Renal pelvis (tissue), 4 donors: ENCODE measurements around the gene P4HA2. TPM values are rescaled to one million over a fixed set of nuclear protein-coding genes. Genes with fewer than 3 reads are reported as not detected.

Experiments used
- DNase-seq: peaks from one replicate; pipeline ENCODE4 v3.0.0-alpha.2; 2013
- polyA plus RNA-seq, 3 donors: library from polyadenylated mRNA; unstranded; fragments of 120-200 nt; gene quantifications; one replicate each; pipeline ENCODE4 v1.2.1, GENCODE V29; 2013; ENCODE audit not compliant: insufficient read length in 3 of 3

P4HA2 gene
- polyA plus RNA-seq, 3 donors = 32.5 to 47.3 (median 33.4) TPM

DNA sequence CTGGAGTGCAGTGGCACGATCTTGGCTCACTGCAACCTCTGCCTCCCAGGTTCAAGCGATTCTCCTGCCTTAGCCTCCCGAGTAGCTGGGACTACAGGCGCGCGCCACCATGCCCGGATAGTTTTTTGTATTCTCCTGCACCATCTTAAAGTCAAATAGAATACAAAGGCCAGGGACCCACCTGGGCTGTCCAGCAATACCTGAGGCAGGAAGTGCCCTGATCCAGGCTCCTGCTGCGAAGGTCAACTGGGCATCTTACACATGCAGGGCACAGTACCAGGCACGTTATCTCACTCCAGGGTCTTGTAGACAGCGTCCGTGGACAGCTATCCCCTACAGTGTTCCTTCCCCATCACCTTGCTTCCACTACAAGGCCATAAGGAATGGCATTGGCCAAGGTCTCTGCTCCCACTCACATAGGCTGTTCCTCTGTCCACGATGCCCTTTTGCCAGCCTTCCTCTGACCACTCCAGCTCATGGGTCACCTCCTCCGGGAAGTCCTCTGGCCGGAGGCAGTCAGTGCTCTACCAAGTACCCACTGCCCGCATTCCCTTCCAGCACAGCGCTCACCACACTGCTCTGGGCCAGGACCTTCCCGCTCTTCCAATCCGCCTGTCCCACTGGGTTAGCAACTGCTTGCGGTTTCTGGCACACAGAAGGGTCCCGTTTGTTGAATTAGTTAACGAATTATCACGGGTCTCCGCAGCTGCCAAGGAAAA lies 978 bp downstream of the P4HA2 start:
- DNase-seq = no peak

DNA sequence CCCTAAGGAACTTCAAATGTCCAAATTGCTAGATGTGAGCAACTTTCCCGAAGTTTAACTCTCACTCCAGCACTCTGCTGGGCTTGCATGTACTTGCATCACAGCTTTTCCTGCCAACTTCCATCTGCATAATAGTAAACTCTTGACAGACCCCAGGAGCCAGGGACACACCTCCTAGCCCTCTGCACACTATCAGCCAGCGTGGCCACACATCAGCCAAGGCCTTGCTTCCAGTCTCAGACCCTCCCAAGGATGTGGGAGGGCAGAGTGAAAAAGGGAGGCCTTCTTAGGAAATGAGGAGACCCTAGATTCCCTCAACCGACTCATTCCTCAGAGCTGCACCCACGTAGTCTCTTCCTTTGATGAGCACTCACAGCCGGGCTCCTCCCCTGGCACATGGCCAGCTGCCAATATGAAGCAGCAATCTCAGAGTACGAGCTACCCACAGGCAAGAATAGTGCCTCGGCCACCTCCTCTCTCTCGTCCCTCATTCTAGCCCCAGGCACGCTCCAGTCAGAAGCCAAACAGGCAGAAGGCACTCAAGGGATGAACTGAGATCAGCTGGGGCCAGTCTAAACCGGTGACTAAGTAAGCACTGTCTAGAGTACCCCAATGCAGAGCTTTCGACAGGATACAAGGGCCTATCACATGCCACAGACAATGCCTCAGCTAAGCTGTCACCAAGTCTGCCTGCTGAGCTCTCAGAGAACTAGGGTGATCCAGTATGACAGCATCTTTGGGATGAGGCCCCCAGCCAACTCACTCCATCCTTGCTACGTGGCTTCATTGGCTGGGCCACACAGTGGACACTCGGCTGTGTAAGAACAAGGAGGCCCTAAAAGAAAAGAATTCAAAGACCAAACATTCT lies 2.3 kb downstream of the P4HA2 start:
- DNase-seq = peak; percentile 21

DNA sequence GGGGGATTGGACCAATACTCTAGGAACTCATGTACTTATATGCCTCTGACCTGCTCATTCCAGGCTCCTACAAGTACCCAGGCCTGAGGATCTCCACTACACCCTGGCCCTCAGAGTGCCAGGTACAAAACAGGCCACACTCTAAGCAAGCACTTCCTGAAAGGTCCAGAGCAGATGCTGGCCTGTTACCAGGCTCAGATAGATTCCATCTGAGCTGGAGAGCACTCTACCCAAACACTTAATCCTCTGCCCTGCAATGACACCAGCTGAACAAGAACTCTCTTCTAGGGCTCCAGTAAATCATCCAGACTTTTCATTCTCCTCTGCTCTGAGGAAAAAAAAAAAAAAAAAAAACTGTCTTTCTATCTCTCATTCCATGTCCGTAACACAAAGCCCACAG lies 2.9 kb downstream of the P4HA2 start:
- DNase-seq = no peak

DNA sequence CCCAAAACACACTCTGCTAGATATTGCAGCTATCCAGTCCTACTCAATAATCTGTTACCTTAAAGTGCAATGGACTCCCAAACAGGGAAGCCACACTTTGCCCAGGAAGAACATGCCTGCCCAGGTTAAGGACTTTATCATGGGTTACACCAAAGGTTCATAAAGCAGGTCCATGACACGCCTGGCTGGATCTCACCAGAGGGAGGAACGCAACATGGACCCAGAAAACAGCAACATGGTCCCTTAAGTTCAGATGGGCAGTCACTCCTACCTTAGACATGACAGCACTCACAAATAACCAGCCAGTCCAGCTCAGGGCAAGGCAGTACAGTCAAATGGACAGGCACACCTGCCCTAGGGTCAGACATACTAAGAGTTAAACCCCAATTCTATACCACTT lies 3.8 kb downstream of the P4HA2 start:
- no peak for DNase-seq

DNA sequence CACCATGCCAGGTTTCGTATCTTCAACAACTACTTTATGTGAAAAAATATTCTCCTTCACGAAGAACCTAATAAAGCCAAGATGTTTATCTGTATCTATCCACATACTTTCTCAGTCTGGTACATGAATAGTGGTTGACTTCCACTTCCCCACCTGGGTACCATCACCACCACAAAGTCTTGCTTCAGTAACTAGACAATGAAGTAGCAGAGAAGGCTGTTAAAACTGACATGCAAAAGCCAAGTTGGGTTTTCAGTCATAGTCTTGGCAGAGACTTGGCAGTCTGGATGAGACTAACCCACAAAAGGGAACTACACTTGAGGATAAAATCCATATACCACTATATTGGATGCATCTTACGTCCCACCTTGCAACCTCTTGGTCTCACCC lies 5.0 kb downstream of the P4HA2 start:
- no peak for DNase-seq

DNA sequence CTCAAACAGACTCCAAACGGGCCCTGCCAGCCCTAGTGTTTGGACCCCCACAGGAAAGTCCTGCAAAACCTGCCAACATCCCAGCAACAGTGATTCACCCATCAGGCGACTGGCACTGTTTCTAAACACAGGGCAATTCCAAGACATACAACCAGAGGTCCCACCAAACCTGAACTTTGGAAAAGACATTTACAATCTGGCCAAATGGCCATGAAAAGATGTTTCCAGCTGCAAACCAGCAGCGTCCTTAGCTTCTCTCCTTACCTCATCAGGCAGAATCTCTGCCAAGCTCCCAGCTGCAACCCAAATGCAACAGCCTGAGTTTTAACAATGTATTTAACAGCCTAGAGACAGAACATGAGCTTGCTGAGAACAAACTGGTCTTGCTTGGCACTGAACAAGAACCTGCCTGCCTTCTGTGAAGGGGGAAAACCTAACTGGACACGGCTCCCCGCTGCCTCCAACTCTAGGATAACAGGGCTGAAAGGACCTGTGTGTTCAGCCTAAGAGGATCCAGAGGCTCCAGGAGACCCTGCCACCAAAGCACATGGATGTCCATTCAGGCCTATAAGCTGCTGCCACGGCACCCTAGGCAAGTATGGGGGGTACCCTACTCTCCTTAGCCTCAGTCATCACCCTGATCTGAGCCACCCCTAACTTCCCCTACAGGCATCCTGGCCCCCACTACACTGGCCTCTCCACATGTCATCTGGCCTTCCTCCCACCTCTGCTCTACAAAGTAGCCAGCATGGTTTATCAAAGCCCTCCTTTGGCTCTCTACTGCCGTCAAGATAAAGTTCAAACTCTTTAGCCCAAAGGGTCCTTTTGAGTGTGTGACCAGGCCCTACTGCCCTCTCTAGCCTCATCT lies 5.6 kb downstream of the P4HA2 start:
- DNase-seq = peak; percentile 21

DNA sequence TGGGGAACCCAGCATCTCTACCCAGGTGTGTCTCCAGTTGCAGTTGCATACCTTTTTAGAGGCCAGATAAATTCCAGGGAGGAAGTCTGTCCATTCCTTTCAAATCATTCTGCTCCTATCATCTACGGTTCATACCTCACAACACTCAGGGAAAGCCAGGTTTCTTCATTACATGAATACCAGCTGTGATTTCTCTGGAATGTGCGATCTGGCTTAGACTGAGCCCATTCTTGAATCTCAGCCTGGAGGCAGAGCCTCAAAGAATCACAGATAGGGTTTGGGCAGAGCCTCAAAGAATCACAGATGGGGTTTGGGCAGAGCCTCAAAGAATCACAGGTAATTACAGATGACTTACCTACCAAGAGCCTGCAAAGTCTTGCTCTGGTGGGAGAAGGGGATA lies 7.2 kb downstream of the P4HA2 start:
- no peak for DNase-seq

DNA sequence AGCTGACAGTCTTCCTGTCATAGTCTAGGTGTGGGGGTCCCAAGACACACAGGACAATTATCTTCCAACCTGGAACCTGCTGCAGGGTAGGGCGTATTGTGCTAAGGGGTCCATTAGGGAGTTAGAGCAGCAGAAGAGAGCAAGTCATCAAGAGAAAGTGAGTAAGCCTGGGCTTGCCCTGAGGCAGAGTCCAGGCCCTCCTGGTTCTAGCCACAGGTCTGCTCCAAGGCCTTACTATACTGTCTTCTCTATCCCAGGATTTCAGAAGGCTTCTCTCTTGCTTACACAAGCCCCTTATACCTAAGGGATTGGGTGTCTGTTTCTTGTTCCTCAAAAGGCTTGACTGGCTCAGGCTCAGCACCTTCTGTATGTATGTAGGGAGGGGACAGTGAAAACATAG lies 7.7 kb downstream of the P4HA2 start:
- no peak for DNase-seq

DNA sequence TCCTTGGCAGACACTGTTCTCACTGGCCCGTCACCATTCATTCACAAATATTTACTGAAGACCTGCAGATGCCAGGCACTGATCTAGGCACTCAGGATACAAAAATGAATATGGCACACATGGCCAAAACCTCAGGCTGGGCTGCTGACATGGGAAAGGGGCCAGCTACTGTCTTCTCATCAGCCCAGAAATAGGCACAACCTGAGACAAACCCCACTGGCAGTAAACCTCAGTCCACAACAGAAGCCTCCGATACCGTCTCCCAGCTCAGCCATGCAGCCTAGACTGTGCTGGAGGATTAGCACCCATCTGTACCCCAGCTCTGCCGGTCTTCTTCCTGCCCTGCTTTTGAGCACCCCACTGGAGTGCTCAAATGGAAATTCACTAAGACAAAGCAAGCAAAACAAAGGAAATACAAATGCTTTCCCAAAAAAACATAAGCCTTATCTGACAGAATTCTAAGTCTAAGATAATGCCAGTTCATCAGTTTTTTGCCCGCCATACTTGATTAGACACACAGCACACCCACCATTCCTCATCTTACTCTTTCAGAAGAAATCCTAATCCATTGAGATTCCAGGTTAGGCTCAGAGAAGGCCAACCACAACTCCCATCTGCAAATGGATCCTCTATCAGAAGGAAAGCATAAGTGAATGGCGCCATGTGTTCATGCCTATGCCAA lies 8.2 kb downstream of the P4HA2 start:
- DNase-seq = no peak

DNA sequence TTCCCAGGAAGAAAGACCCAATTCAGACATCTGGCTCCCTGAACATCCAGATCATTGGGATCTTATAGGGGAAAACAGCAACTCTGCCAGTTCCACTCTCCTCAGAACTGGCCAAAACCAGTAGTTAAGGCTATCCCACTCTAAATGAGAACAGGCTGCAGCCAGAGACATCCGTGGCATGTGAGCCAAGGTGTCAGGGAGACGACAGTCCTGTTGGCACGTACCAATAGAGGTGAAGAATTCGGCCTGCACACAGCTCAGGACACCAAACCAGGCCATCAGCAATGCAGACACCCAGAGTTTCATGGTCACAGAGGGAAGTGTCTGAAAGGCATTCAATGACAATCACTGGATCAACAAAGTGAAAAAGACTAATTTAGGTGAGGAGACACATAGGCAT lies 9.3 kb downstream of the P4HA2 start:
- no peak for DNase-seq

DNA sequence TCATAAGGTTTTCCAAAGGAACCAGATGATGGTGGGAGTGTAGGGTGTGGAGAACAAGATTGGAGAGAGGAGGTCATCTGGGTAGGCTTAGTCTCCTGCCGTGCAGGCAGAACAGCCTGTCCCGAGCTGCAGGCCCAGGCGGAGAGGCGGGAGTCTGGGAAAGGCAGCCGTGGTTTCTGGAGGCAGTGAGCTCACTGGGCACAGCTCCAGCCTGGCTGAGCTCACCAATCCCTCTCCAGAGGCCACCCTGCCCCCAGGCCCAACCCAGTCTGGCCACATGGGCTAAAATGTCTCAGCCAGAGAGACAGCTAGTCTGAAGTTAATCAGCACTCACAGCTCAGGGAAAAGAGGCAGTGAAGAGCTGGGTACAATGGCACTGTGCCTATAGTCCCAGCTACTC lies 12.3 kb downstream of the P4HA2 start:
- DNase-seq = no peak

DNA sequence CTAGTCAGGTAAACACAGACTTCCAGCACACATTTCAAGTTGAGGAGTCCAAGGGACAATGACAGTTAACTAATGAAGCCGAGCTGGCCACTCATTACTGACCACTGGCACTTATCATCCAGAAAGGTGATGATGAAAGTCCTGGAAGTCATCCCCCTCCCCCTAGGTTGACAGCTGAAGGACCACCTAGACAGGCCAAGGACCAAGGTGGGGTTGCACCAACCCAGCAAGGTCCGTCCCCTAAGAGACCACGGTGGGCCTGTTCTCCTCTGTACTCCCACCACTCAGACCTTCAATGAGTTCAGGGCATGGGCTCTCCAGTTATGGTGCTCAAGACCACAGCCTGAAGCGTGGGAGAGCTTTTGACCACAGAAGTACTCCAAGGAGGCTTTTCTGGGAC lies 13.2 kb downstream of the P4HA2 start:
- no peak for DNase-seq

DNA sequence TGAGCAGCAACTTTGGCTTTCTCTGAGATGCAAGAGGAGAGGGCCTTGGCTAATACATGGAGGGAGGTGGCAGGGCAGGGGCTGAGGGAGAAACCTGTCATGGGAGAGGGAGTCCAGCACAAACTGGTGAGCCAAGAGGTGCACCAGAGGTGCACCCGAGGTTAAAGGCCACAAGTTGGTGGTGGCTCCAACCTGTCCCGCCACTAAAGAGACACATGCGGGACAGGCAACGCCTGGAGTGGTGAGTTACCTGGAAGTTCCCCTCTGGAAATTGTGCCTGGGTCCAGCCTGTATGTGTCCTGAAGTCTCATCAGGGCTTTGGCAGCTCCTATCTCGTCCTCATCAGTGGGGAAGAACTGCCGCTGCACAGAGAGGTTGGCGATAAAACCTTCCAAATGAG lies 14.0 kb downstream of the P4HA2 start:
- DNase-seq = no peak

DNA sequence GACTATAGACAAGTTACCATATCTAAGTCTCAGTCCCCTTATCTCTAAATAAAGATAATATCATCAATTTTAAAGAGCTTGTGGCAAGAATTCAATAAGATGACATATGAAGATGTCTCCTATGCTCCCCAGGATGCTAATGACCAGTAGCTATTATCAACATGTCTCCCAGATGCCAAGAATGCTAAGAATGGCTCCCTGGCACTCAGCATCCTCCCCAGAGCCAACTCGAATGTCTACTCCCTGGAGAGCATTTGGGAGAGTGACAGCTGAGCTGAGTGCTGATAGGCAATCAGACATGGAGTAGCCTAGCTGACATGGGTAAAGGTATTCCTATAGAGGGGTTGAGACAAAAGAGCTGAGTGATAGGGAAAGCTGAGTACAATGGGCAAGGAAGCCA lies 15.9 kb downstream of the P4HA2 start:
- no peak for DNase-seq

DNA sequence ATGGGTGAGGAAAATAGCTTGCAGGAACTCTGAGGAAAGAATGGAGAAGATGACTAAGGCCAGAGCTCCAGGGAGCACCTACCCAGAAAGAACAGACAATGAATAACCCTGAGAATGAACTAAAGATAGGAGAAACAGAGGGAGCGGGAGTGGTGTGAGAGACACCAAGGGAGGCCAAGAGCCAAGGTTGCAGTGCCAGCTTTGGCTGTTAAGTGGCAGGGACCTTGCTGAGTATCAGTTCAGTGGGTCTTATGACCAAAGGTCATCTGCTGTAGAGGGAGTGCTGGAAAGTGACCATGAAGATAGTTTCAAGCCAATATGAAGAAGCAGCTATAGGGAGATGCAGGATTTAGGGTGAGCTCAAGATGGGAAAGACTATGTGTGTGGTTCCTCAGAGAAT lies 16.7 kb downstream of the P4HA2 start:
- DNase-seq = no peak

DNA sequence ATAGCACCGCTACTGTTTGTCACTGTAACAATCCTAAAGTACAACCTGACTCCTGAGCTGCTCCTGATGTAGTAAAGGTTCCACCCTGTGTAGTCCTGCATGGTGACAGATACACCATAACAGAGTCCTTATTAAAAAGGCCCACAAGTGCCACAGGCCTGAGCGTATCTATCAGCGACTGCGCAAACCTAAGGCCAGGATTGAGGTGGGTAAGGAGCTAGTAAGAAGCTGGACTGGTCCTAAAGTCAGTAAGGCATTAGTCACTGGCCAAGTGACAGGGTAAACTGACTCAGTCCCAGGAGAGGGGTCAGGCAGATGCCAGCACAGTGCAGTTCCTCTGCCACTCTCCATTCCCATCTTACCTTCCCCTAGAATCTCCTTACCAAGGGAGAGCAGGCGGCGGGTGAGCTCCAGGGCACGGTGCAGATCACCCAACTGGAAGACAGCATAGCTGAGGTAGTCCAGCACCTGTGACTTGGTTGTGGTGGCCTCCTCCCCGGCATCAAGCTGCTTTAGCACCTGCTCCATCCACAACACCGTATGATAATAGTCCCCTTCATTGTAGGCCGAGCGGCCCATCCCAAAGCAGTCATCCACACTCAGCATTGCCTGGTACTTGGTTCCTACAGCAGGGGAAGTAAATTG lies 17.6 kb downstream of the P4HA2 start:
- no peak for DNase-seq

DNA sequence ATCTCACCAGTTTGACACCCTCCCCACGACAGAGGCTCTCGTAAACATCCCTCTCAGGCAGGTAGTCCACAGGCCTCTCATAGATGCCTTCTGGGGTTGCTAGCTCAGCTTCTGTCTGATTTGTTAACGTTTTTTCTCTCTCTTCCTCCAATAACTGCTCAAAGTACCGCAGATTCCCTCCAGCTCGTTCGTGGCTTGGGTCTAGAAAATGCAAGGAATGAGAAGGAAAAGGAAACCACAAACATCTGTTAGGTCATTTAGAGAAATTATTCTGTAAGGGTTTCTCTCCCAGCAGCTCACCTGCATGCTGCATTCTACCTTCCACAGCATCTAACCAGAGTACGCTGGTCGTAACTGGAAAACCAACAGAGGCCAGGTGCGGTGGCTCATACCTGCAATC lies 18.5 kb downstream of the P4HA2 start:
- no peak for DNase-seq

DNA sequence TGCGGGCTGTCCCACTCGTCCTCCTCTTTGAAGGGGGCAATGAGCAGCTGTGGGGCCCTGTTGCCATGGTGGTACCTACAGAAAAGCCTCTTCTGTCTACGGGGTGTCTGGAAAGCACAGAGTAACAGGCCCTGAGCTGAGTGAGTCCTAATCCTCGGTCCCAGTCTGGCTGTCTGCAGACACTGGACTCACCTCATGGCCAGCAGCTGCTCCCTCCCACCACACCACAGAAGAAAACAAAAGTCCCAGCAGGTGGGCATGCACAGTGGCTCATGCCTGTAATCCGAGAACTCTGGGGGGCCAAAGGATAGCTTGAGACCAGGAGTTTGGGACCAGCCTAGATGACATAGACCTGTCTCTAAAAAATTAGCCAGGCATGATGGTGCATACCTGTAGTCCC lies 19.9 kb downstream of the P4HA2 start:
- no peak for DNase-seq

DNA sequence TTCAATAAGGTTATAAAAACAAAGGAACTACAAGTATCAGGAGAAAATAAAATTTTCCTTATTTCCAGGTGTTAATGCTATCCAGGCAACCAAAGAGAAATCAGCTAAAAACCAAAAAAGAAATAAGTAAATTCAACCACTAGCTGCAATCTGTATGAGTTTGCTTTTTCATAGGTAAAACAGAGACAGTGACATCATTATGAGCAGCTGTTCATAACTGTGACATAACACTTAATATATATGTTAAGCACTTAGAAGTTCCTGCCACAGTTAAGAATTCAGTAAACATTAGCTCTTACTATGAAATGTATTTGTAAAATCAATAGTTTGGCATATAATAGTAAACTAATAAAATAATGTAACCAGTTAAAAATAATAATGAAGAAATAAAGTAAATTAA lies 20.9 kb downstream of the P4HA2 start:
- no peak for DNase-seq

DNA sequence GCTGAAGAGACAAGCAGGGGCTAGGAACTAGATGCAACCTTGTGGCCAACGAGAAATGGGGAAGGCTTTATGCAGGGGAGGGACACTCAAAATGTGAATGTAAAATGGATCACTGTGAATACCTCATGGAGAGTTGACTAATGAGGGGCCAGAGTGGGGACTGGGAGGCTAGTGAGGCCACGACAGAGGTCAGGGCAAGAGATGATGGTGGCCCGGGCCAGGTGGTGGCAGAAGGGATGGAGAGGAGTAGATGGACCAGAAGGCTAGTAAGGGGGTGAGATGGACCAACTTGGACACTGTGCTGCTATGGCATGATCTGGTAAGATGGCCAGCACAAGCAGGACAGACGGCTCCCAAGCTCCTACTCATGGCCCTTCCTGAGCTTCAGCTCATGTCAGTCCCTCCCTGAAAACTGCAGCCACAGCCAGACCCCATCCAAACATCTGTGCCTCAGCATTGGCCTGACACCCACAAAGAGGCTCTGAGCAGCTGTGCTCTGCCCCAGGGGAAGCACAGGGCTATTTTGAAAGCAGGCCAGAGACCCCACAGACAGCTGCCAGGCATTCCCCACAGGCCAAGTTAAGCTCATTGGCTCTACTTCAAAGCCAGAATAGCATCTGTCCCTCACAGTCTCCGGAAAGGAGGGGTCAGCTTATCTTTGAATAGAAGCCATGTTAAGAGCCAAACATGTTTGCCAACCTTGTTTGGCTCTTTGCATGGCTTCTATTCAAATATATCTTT lies 22.1 kb downstream of the P4HA2 start:
- no peak for DNase-seq
